Measurements from ENCODE around the gene PI4KA. TPM values are rescaled to one million over a fixed set of nuclear protein-coding genes. Genes with fewer than 3 reads are reported as not detected.

Gene PI4KA
- total RNA-seq, 1 experiment from 2014 or later, result 65.8 TPM

GRCh38 chr22:20844055-20845037 is 14.3 kb downstream of the PI4KA start:
- peaks cover 4% of the 10 kb centered on the region; the same call in 1 of the 2 replicates for H3K4me1 ChIP-seq (ENCODE audit: insufficient read depth, low read length)
- peaks cover 2% of the 10 kb centered on the region; the same call in 1 of the 2 replicates for H3K79me2 ChIP-seq (ENCODE audit: insufficient read depth, low read length)
- no peak overlapping the region for H3T11ph ChIP-seq (ENCODE audit: low read length)
- H3K4me2 ChIP-seq (ENCODE audit: insufficient read depth, insufficient read length, low read length), result no peak overlapping the region
- no peak overlapping the region for H3K23ac ChIP-seq (ENCODE audit: insufficient read length, low read depth, low read length)
- H4K8ac ChIP-seq (replicated peaks; ENCODE audit: insufficient read length, low read depth, low read length), result no peak overlapping the region
- no CpG with 5 or more reads among the region's 5 CpGs for WGBS (ENCODE audit: extremely low coverage, insufficient read length, low lambda C conversion rate)
- Mint-ChIP-seq H3K4me3 (no peak overlapping the region), H3K27ac (no peak overlapping the region), H3K4me1 (peaks cover 34 to 36% of the 10 kb centered on the region in 2 experiments), H3K27me3 (ENCODE audit: low read depth) (no peaks in the 10 kb centered on the region), H3K36me3 (ENCODE audit: insufficient read depth in 1 of 3, low read depth in 3 of 3) (no peaks in the 10 kb centered on the region), H3K9me3 (no peaks in the 10 kb centered on the region)
- no peak for TF ChIP-seq CTCF (conservative IDR thresholded peaks at IDR 0.05)
- no peak overlapping the region for H2BK5ac ChIP-seq (ENCODE audit: insufficient read length, low read length)
- no peaks in the 10 kb centered on the region for H3K27me3 ChIP-seq (ENCODE audit: insufficient read depth, low read length)
- DNase-seq, result no peak
- H2AK5ac ChIP-seq (ENCODE audit: insufficient read length, low read length), result no peak overlapping the region
- no peak overlapping the region for H2BK120ac ChIP-seq (ENCODE audit: low read depth, low read length, poor library complexity, severe bottlenecking)
- H4K91ac ChIP-seq (ENCODE audit: insufficient read length, low read depth, low read length), result no peak overlapping the region
- no peak overlapping the region for H3K18ac ChIP-seq (ENCODE audit: insufficient read length, low read depth, low read length)
- no peak overlapping the region for H3K56ac ChIP-seq (ENCODE audit: insufficient read length, low read depth, low read length)
- H2AFZ ChIP-seq (ENCODE audit: low read length), result no peak overlapping the region
- H4K20me1 ChIP-seq (ENCODE audit: control insufficient read depth, insufficient read depth, insufficient read length), result no peaks in the 10 kb centered on the region
- H3K4ac ChIP-seq (ENCODE audit: low read depth, low read length), result no peak overlapping the region
- no peak overlapping the region for H2BK15ac ChIP-seq (ENCODE audit: low read depth, low read length)
- H2BK12ac ChIP-seq (ENCODE audit: insufficient read length, low read depth, low read length), result no peak overlapping the region
- H3K9me3 ChIP-seq (ENCODE audit: control insufficient read depth, low read depth, low read length), result no peaks in the 10 kb centered on the region
- no peak overlapping the region for H4K5ac ChIP-seq (ENCODE audit: insufficient read length, low read depth, low read length)
- no peak overlapping the region for H3K27ac ChIP-seq (ENCODE audit: insufficient read length, low read depth, low read length)
- H3K14ac ChIP-seq (ENCODE audit: insufficient read depth, low read length), result no peak overlapping the region
- no peaks in the 10 kb centered on the region for H3K23me2 ChIP-seq (ENCODE audit: insufficient read length, low read depth, low read length, poor library complexity, severe bottlenecking)
- no peaks in the 10 kb centered on the region for H3K79me1 ChIP-seq (ENCODE audit: insufficient read depth, low read depth, low read length, poor library complexity, severe bottlenecking)
- H2BK20ac ChIP-seq (ENCODE audit: low read depth, low read length, poor library complexity, severe bottlenecking), result no peak overlapping the region
- no peak overlapping the region for H3K9ac ChIP-seq (ENCODE audit: extremely low read depth, insufficient read length, low read length)
